Effector memory CD4-positive, alpha-beta T cell (primary cell): ENCODE data around the gene DGAT2.
"Not testable (repeated sequence)": the region's sequence is repeated elsewhere in the genome, so short reads cannot be mapped to it uniquely, and the experiment has no call there.

Experiments
- DNase-seq, 3 donors: peaks; one replicate each; pipeline ENCODE4 v3.0.0-alpha.2; 2020
- H3K27ac ChIP-seq: 2 replicates; pipeline ENCODE4 v1.7.0; 2013; ENCODE audit warnings: mild to moderate bottlenecking, low read length, moderate library complexity; ENCODE audit not compliant: insufficient read depth, poor library complexity, severe bottlenecking
- H3K27me3 ChIP-seq: replicated peaks from 2 replicates; pipeline ENCODE4 v1.7.0; 2013; ENCODE audit warnings: mild to moderate bottlenecking, low read length; ENCODE audit not compliant: insufficient read depth, control insufficient read depth, poor library complexity, severe bottlenecking
- H3K36me3 ChIP-seq: 2 replicates; pipeline ENCODE4 v1.7.0; 2013; ENCODE audit warnings: mild to moderate bottlenecking, low read length, moderate library complexity; ENCODE audit not compliant: control insufficient read depth, insufficient read depth
- H3K4me1 ChIP-seq: 2 replicates; pipeline ENCODE4 v1.7.0; 2013; ENCODE audit warnings: low read length, mild to moderate bottlenecking; ENCODE audit not compliant: control insufficient read depth, insufficient read depth, poor library complexity, severe bottlenecking
- H3K4me3 ChIP-seq: 2 replicates; pipeline ENCODE4 v1.7.0; 2013; ENCODE audit warnings: low read length, low read depth, mild to moderate bottlenecking; ENCODE audit not compliant: insufficient read depth, poor library complexity, severe bottlenecking
- H3K9me3 ChIP-seq: 2 replicates; pipeline ENCODE4 v1.7.0; 2013; ENCODE audit warnings: mild to moderate bottlenecking, low read length, moderate library complexity; ENCODE audit not compliant: control insufficient read depth

Gene DGAT2

GRCh38 chr11:75733431-75734107 lies 35.0 kb upstream of the DGAT2 start:
- Histone ChIP-seq H3K36me3 (no peaks in the 10 kb centered on the region), H3K4me3 (no peak overlapping the region), H3K9me3 (no peaks in the 10 kb centered on the region), H3K27ac (no peak overlapping the region), H3K4me1 (no peaks in the 10 kb centered on the region), H3K27me3 (no peaks in the 10 kb centered on the region)
- DNase-seq, result no peak

- no peaks in the 10 kb centered on the region for H3K36me3 ChIP-seq
- no peak for DNase-seq
- H3K27me3 ChIP-seq, result no peaks in the 10 kb centered on the region
- no peaks in the 10 kb centered on the region for H3K9me3 ChIP-seq
- no peaks in the 10 kb centered on the region for H3K4me1 ChIP-seq
- H3K27ac ChIP-seq, result no peak overlapping the region
- no peak overlapping the region for H3K4me3 ChIP-seq
These were observed 33.9 kb upstream of the DGAT2 start for GRCh38 chr11:75734491-75735180.

- Histone ChIP-seq H3K4me3 (no peak overlapping the region), H3K27me3 (no peaks in the 10 kb centered on the region), H3K36me3 (no peaks in the 10 kb centered on the region), H3K9me3 (no peaks in the 10 kb centered on the region), H3K4me1 (no peaks in the 10 kb centered on the region), H3K27ac (no peak overlapping the region)
- DNase-seq, result no peak
These were observed 33.3 kb upstream of the DGAT2 start for GRCh38 chr11:75735181-75735845.

GRCh38 chr11:75737314-75737713 lies 31.3 kb upstream of the DGAT2 start:
- no peak for DNase-seq
- Histone ChIP-seq H3K27ac (no peak overlapping the region), H3K4me1 (no peaks in the 10 kb centered on the region), H3K4me3 (no peak overlapping the region), H3K27me3 (no peaks in the 10 kb centered on the region), H3K9me3 (no peaks in the 10 kb centered on the region), H3K36me3 (no peaks in the 10 kb centered on the region)

GRCh38 chr11:75740681-75741080 lies 27.9 kb upstream of the DGAT2 start:
- no peaks in the 10 kb centered on the region for H3K27me3 ChIP-seq
- no peak for DNase-seq
- no peak overlapping the region for H3K27ac ChIP-seq
- no peaks in the 10 kb centered on the region for H3K4me1 ChIP-seq
- H3K4me3 ChIP-seq, result no peak overlapping the region
- no peaks in the 10 kb centered on the region for H3K9me3 ChIP-seq
- no peaks in the 10 kb centered on the region for H3K36me3 ChIP-seq

GRCh38 chr11:75743159-75743558 lies 25.4 kb upstream of the DGAT2 start:
- H3K9me3 ChIP-seq, DNase-seq, H3K36me3 ChIP-seq, H3K4me1 ChIP-seq, H3K27ac ChIP-seq, H3K4me3 ChIP-seq, H3K27me3 ChIP-seq: not testable (repeated sequence)

- H3K27ac ChIP-seq, result no peak overlapping the region
- no peak for DNase-seq
- no peaks in the 10 kb centered on the region for H3K4me1 ChIP-seq
- no peak overlapping the region for H3K4me3 ChIP-seq
- no peaks in the 10 kb centered on the region for H3K36me3 ChIP-seq
- H3K27me3 ChIP-seq, result no peaks in the 10 kb centered on the region
- H3K9me3 ChIP-seq, result no peaks in the 10 kb centered on the region
These were observed 24.6 kb upstream of the DGAT2 start for GRCh38 chr11:75743711-75744563.

GRCh38 chr11:75745807-75746206 lies 22.8 kb upstream of the DGAT2 start:
- H3K27ac ChIP-seq, result no peak overlapping the region
- DNase-seq, result no peak
- H3K4me1 ChIP-seq, result no peaks in the 10 kb centered on the region
- H3K27me3 ChIP-seq, result no peaks in the 10 kb centered on the region
- no peaks in the 10 kb centered on the region for H3K36me3 ChIP-seq
- no peak overlapping the region for H3K4me3 ChIP-seq
- H3K9me3 ChIP-seq, result no peaks in the 10 kb centered on the region

GRCh38 chr11:75748729-75749273 lies 19.8 kb upstream of the DGAT2 start:
- not testable (repeated sequence) for H3K27ac ChIP-seq, DNase-seq, H3K36me3 ChIP-seq, H3K4me1 ChIP-seq, H3K27me3 ChIP-seq, H3K9me3 ChIP-seq, H3K4me3 ChIP-seq
